Transverse colon (tissue), 4 donors: ENCODE measurements around the gene INSC. TPM values are rescaled to one million over a fixed set of nuclear protein-coding genes. Genes with fewer than 3 reads are reported as not detected.

ENCODE experiments used
- DNase-seq: peaks from one replicate; pipeline ENCODE4 v3.0.0-alpha.2; 2019
- H3K27ac ChIP-seq, 4 donors: fragments of 200-600 bp; sonication (generic); 2 replicates each; pipeline ENCODE4 v1.5.1; 2016 to 2018; ENCODE audit warnings: inconsistent platforms in 4 of 4
- H3K27me3 ChIP-seq: fragments of 200-600 bp; sonication (generic); 2 replicates; pipeline ENCODE4 v1.5.1; 2017; ENCODE audit warnings: inconsistent platforms
- H3K36me3 ChIP-seq, 4 donors: fragments of 200-600 bp; sonication (generic); 2 replicates each; pipeline ENCODE4 v1.5.1; 2017 to 2019; ENCODE audit warnings: inconsistent platforms in 4 of 4
- H3K4me1 ChIP-seq, 4 donors: fragments of 200-600 bp; sonication (generic); 2 replicates each; pipeline ENCODE4 v1.5.1; 2017 to 2020; ENCODE audit warnings: inconsistent platforms in 4 of 4
- H3K4me3 ChIP-seq, 4 donors: fragments of 200-600 bp; sonication (generic); 1 replicate in 1 of 4; 2 replicates in 3 of 4; pipeline versions ENCODE4 v1.5.1 to v1.6.1; 2017 to 2019; ENCODE audit warnings: inconsistent platforms in 4 of 4
- H3K9me3 ChIP-seq, 2 donors: fragments of 200-600 bp; sonication (generic); 2 replicates each; pipeline ENCODE4 v1.5.1; 2017 to 2019; ENCODE audit warnings: inconsistent platforms in 2 of 2
- CTCF ChIP-seq, 5 experiments: fragments of 200-600 bp in 3 of 5; fragments of 450-650 bp in 2 of 5; sonication (generic) in 3 of 5; IDR thresholded peaks; 1 replicate in 2 of 5; 2 replicates in 3 of 5; pipeline ENCODE4 v1.5.1; 2016 to 2017; ENCODE audit warnings: antibody characterized with exemption in 5 of 5, inconsistent platforms in 3 of 5, mild to moderate bottlenecking in 2 of 5, moderate library complexity in 1 of 5
- EP300 ChIP-seq: sonication (generic); formaldehyde crosslinking; IDR thresholded peaks from one replicate; pipeline ENCODE4 v1.6.1; 2017; ENCODE audit warnings: antibody characterized with exemption, low read depth
- POLR2A ChIP-seq: fragments of 450-650 bp; IDR thresholded peaks from one replicate; pipeline ENCODE4 v1.6.1; 2016; ENCODE audit warnings: antibody characterized with exemption, mild to moderate bottlenecking, moderate library complexity
- POLR2AphosphoS5 ChIP-seq, 3 donors: sonication (generic); formaldehyde crosslinking; IDR thresholded peaks; one replicate each; pipeline ENCODE4 v1.6.1; 2016; ENCODE audit warnings: antibody characterized with exemption in 3 of 3
- WGBS, 2 donors: methylation state at CpG; one replicate each; pipeline ENCODE4 v1.1.5; 2018; ENCODE audit warnings: low coverage in 1 of 2; 5-methylcytosine and 5-hydroxymethylcytosine counted together
- in situ Hi-C, 4 donors: fragments of 200-750 bp; cut with MboI; loops; one replicate each; pipeline versions ENCODE4 v1.15.0 to v1.15.1; 2017; ENCODE audit warnings: low sequenced_read_pairs in 3 of 4, low pct_ligation_motif_present in 1 of 4, low pct_unique_long_range_greater_than_20kb in 1 of 4
- intact Hi-C: fragments of 100-400 bp; cut with DNase I; formaldehyde crosslinking; loops from one replicate; pipeline ENCODE4 v1.15.1; 2023; ENCODE audit warnings: low total_unique reads
- total RNA-seq, 4 donors: library from RNA; depleted of rRNA; stranded (reverse); fragments of >200 nt; gene quantifications; one replicate each; pipeline ENCODE4 v1.1.0, GENCODE V29; 2016

Gene INSC
- total RNA-seq, 4 donors from 2014 or later = 0.60 to 1.9 (median 1.3) TPM

- Histone ChIP-seq H3K9me3 (no peaks in the 10 kb centered on the region), H3K27ac (no peak overlapping the region), H3K27me3 (no peaks in the 10 kb centered on the region), H3K36me3 (no peaks in the 10 kb centered on the region), H3K4me1 (no peaks in the 10 kb centered on the region), H3K4me3 (no peak overlapping the region)
- in situ Hi-C loops (no loop called here), intact Hi-C loops (no loop called here)
- no peak for DNase-seq
- TF ChIP-seq POLR2AphosphoS5 (IDR thresholded peaks at IDR 0.05) = no peak
- TF ChIP-seq EP300 = no peak
- no peak for TF ChIP-seq POLR2A
- WGBS, 2 donors = 73 to 96% methylated on average over 1 of the region's 1 CpG
Measured at GRCh38 chr11:15182372-15182771, 67.6 kb downstream of the INSC start.

DNA sequence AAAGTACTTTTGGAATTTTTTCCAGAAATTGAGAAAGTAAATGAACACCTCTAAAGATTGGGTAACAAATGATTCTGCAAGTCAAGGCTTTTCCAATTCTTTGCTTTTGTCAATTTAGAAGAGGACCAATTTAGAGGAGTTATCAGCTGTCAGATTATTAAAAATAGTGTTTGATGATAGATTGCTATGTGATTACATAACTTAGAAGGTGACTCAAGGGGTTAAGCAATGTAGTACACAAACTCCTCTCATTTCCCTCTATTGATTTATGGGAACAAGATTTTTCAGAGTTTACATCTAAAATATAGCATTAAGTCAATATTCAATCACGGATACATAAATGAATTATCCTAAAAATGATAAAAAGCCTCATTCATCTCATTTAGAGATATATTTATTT, 70.3 kb downstream of the INSC start:
- no peaks in the 10 kb centered on the region for H3K9me3 ChIP-seq
- no peak for TF ChIP-seq POLR2A
- no peak for TF ChIP-seq EP300
- no peak for TF ChIP-seq POLR2AphosphoS5 (IDR thresholded peaks at IDR 0.05)
- TF ChIP-seq CTCF (IDR thresholded peaks at IDR 0.05) = no peak
- WGBS, 2 donors = 84 to 87% methylated on average over 1 of the region's 1 CpG
- H3K4me3 ChIP-seq = no peak overlapping the region
- intact Hi-C loops = loop anchor here (1.0 kb wide), 1 partner anchor 28 kb away; no protein-coding TSS in a partner anchor
- H3K27ac ChIP-seq = no peak overlapping the region
- no peaks in the 10 kb centered on the region for H3K27me3 ChIP-seq
- in situ Hi-C loops = no loop called here
- no peak for DNase-seq
- H3K4me1 ChIP-seq = no peaks in the 10 kb centered on the region
- H3K36me3 ChIP-seq = no peaks in the 10 kb centered on the region

- 55 to 70% methylated on average over 4 of the region's 4 CpGs for WGBS, 2 donors
- TF ChIP-seq CTCF (IDR thresholded peaks at IDR 0.05) (no peak), EP300 (no peak), POLR2AphosphoS5 (IDR thresholded peaks at IDR 0.05) (no peak), POLR2A (no peak)
- no peaks in the 10 kb centered on the region for H3K4me1 ChIP-seq
- in situ Hi-C loops = no loop called here
- intact Hi-C loops = no loop called here
- H3K9me3 ChIP-seq = no peaks in the 10 kb centered on the region
- H3K36me3 ChIP-seq = no peaks in the 10 kb centered on the region
- no peak for DNase-seq
- no peak overlapping the region for H3K4me3 ChIP-seq
- H3K27me3 ChIP-seq = no peaks in the 10 kb centered on the region
- no peak overlapping the region for H3K27ac ChIP-seq
Measured at GRCh38 chr11:15186146-15186545, 71.4 kb downstream of the INSC start.

DNA sequence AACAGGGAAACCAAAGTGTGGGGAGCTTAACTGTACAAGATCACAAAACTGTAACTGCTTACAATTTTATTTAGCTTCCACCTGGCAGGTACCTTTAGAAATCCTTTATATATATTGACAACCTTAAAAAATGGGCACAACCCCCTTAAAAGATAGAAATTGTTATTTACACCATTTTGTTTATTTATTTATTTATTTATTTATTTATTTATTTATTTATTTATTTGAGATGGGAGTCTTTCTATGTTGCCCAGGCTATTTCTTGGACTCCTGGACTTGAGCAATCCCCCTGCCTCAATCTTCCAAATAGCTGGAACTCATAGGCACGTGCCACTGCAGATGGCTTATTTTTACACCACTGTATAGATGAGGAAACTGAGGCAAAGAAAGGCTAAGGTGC, 74.5 kb downstream of the INSC start:
- Histone ChIP-seq H3K27me3 (no peaks in the 10 kb centered on the region), H3K27ac (no peak overlapping the region), H3K9me3 (no peaks in the 10 kb centered on the region), H3K4me1 (no peaks in the 10 kb centered on the region), H3K4me3 (no peak overlapping the region), H3K36me3 (no peaks in the 10 kb centered on the region)
- no peak for TF ChIP-seq EP300
- no peak for TF ChIP-seq POLR2AphosphoS5 (IDR thresholded peaks at IDR 0.05)
- no peak for TF ChIP-seq CTCF (IDR thresholded peaks at IDR 0.05)
- no peak for TF ChIP-seq POLR2A
- no peak for DNase-seq
- intact Hi-C loops (no loop called here), in situ Hi-C loops (no loop called here)
- 57 to 90% methylated on average over 1 of the region's 1 CpG for WGBS, 2 donors

- no peaks in the 10 kb centered on the region for H3K9me3 ChIP-seq
- H3K27ac ChIP-seq = no peak overlapping the region
- WGBS, 2 donors = 79 to 90% methylated on average over 2 to 3 of the region's 3 CpGs
- TF ChIP-seq EP300 = no peak
- no peak for TF ChIP-seq POLR2AphosphoS5 (IDR thresholded peaks at IDR 0.05)
- no peak for TF ChIP-seq CTCF (IDR thresholded peaks at IDR 0.05)
- TF ChIP-seq POLR2A = no peak
- H3K36me3 ChIP-seq = no peaks in the 10 kb centered on the region
- intact Hi-C loops (no loop called here), in situ Hi-C loops (no loop called here)
- peaks cover 0 to 2% (median 1%) of the 10 kb centered on the region in 4 donors for H3K4me1 ChIP-seq
- no peak for DNase-seq
- no peaks in the 10 kb centered on the region for H3K27me3 ChIP-seq
- no peak overlapping the region for H3K4me3 ChIP-seq
Measured at GRCh38 chr11:15189641-15190365, 75.1 kb downstream of the INSC start.
